AG04450 (cell line): Measurements from ENCODE around the gene LY6G6C. TPM values are rescaled to one million over a fixed set of nuclear protein-coding genes. Genes with fewer than 3 reads are reported as not detected.
A peak's percentile ranks its signal among the peaks of the same experiment; 100 is the strongest.

Experiments
- CTCF ChIA-PET: fragments of 300-600, 350-600 bp; formaldehyde crosslinking; extraction: SDS; loops from one replicate; lab custom pipeline; 2022; ENCODE audit warnings: antibody characterized with exemption, inconsistent platforms; lab: Charles Lee
- POLR2A ChIA-PET: fragments of 350-600 bp; formaldehyde crosslinking; extraction: SDS; loops from one replicate; lab custom pipeline; 2021; ENCODE audit warnings: antibody characterized with exemption, inconsistent platforms; lab: Yijun Ruan, JAX
- DNase-seq: peaks from one replicate; pipeline ENCODE4 v3.0.0-alpha.2; 2011; ENCODE audit warnings: low read depth, low spot score
- H3K27ac ChIP-seq: one replicate; pipeline ENCODE4 v1.5.1; 2012; ENCODE audit warnings: low read depth, low read length, control low read depth
- H3K27me3 ChIP-seq: one replicate; pipeline ENCODE4 v1.6.0; 2012; ENCODE audit warnings: low read length; ENCODE audit not compliant: control insufficient read depth, insufficient read depth
- H3K4me3 ChIP-seq: 2 replicates; pipeline ENCODE4 v1.5.1; 2011; ENCODE audit warnings: mild to moderate bottlenecking, low read depth, low read length, control low read depth
- H3K9me3 ChIP-seq: 2 replicates; pipeline ENCODE4 v1.5.1; 2012; ENCODE audit warnings: low read length; ENCODE audit not compliant: control insufficient read depth, insufficient read depth
- polyA minus RNA-seq: library from RNA; depleted of rRNA, polyadenylated mRNA; stranded (reverse); fragments of >200 nt; gene quantifications from 2 replicates; pipeline ENCODE4 v1.2.3, GENCODE V29; 2011; rRNA and poly(A)+ RNA removed
- polyA plus RNA-seq: library from polyadenylated mRNA; depleted of rRNA; stranded (reverse); fragments of >200 nt; gene quantifications from 2 replicates; pipeline ENCODE4 v1.2.3, GENCODE V29; 2011; rRNA removed
- TF ChIP-seq, protein P1 (sequence below): IDR thresholded peaks from 2 replicates; pipeline ENCODE4 v1.5.1; 2011; ENCODE audit warnings: low read depth, low read length, control low read depth, inconsistent platforms

LY6G6C gene, protein sequence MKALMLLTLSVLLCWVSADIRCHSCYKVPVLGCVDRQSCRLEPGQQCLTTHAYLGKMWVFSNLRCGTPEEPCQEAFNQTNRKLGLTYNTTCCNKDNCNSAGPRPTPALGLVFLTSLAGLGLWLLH
- not detected in 2 replicates for polyA plus RNA-seq
- not detected in 2 replicates for polyA minus RNA-seq

GRCh38 chr6:31721351-31722020 lies at the start of gene LY6G6C:
Gene LY6G6C (minus strand): TSS chr6:31721746. CDS start chr6:31721679, 67 bp downstream.
- CTCF ChIA-PET: no interaction called here

GRCh38 chr6:31770860-31771259 lies 49.3 kb upstream of the LY6G6C start:
- TF ChIP-seq, protein P1, sequence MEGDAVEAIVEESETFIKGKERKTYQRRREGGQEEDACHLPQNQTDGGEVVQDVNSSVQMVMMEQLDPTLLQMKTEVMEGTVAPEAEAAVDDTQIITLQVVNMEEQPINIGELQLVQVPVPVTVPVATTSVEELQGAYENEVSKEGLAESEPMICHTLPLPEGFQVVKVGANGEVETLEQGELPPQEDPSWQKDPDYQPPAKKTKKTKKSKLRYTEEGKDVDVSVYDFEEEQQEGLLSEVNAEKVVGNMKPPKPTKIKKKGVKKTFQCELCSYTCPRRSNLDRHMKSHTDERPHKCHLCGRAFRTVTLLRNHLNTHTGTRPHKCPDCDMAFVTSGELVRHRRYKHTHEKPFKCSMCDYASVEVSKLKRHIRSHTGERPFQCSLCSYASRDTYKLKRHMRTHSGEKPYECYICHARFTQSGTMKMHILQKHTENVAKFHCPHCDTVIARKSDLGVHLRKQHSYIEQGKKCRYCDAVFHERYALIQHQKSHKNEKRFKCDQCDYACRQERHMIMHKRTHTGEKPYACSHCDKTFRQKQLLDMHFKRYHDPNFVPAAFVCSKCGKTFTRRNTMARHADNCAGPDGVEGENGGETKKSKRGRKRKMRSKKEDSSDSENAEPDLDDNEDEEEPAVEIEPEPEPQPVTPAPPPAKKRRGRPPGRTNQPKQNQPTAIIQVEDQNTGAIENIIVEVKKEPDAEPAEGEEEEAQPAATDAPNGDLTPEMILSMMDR: no peak
- ChIA-PET POLR2A (interaction anchor here (0.7 to 1.0 kb wide), 2 partner anchors 43 to 59 kb away, joined by 4 to 7 read pairs; no protein-coding TSS in a partner anchor), CTCF (interaction anchor here (0.9 to 2.3 kb wide), 7 partner anchors 19 to 90 kb away, joined by 3 to 20 read pairs (median 7); partner anchors contain the start of genes LSM2 and LY6G5C)
- Histone ChIP-seq H3K4me3 (no peak overlapping the region), H3K27me3 (no peaks in the 10 kb centered on the region), H3K27ac (no peak overlapping the region), H3K9me3 (no peaks in the 10 kb centered on the region; the same call in 1 of the 2 replicates)
- no peak for DNase-seq

More at GRCh38 chr6:31721351-31722020, at the start of gene LY6G6C:
- POLR2A ChIA-PET: interaction anchor here (0.5 kb wide), 1 partner anchor 12 kb away, joined by 3 read pairs; no protein-coding TSS in a partner anchor
- no peak within 1 kb of the TSS for H3K4me3 ChIP-seq
- H3K27ac ChIP-seq: no peak within 1 kb of the TSS
- TF ChIP-seq, protein P1: no peak
- DNase-seq: no peak
- peaks cover 13% of the 10 kb centered on the region for H3K27me3 ChIP-seq
- H3K9me3 ChIP-seq: no peaks in the 10 kb centered on the region; the same call in 1 of the 2 replicates

- Histone ChIP-seq H3K9me3 (no peaks in the 10 kb centered on the region; the same call in 1 of the 2 replicates), H3K27me3 (no peaks in the 10 kb centered on the region), H3K27ac (no peak overlapping the region), H3K4me3 (no peak overlapping the region)
- TF ChIP-seq, protein P1: peak; percentile 69
- CTCF ChIA-PET: interaction anchor here (0.7 to 2.3 kb wide), 26 partner anchors 9 to 89 kb away, joined by 3 to 20 read pairs (median 4); partner anchors contain the start of genes ABHD16A, HSPA1B, LSM2 and LY6G5C
- POLR2A ChIA-PET: interaction anchor here (1.4 kb wide), 1 partner anchor 57 kb away, joined by 3 read pairs; the partner anchor contains the start of gene HSPA1B
- DNase-seq: no peak
Observed at GRCh38 chr6:31769684-31770371, 48.3 kb upstream of the LY6G6C start.

- DNase-seq: no peak
- Histone ChIP-seq H3K9me3 (no peaks in the 10 kb centered on the region; the same call in 1 of the 2 replicates), H3K27ac (no peak overlapping the region), H3K4me3 (no peak overlapping the region), H3K27me3 (no peaks in the 10 kb centered on the region)
- CTCF ChIA-PET: interaction anchor here (0.9 to 2.3 kb wide), 7 partner anchors 10 to 87 kb away, joined by 4 to 20 read pairs (median 7); partner anchors contain the start of genes LY6G5C and MSH5
- TF ChIP-seq, protein P1: no peak
- POLR2A ChIA-PET: interaction anchor here (0.5 to 1.4 kb wide), 2 partner anchors 59 to 94 kb away, joined by 3 read pairs; partner anchors contain the start of gene HSPA1B
Observed at GRCh38 chr6:31768363-31769257, 47.1 kb upstream of the LY6G6C start.
